Activated T-cell treated with anti-CD3 and anti-CD28 coated beads for 24 hours (primary cell): Measurements from ENCODE around the gene SLC16A4.
"Not testable (repeated sequence)": the region's sequence is repeated elsewhere in the genome, so short reads cannot be mapped to it uniquely, and the experiment has no call there.

Experiments
- DNase-seq: peaks from one replicate; pipeline ENCODE4 v3.0.0-alpha.2; 2020; ENCODE audit warnings: low read depth

SLC16A4 gene

DNA sequence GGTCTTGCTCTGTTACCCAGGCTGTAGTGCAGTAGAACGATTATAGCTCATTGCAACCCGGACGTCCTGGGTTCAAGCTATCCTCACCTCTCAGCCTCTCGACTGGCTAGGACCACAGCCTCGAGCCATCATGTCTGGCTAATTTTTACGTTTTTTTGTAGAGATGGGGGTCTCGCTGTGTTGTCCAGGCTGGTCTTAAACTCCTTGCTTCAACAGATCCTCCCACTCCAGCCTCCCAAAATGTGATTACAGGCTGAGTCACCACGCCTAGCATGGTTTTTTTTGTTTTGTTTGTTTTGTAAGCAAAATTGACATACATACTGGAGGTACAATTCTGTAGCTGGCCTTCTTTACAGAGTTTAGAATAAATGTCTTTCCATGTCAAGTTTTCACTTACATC is 17.7 kb upstream of the SLC16A4 start:
- no peak for DNase-seq

DNA sequence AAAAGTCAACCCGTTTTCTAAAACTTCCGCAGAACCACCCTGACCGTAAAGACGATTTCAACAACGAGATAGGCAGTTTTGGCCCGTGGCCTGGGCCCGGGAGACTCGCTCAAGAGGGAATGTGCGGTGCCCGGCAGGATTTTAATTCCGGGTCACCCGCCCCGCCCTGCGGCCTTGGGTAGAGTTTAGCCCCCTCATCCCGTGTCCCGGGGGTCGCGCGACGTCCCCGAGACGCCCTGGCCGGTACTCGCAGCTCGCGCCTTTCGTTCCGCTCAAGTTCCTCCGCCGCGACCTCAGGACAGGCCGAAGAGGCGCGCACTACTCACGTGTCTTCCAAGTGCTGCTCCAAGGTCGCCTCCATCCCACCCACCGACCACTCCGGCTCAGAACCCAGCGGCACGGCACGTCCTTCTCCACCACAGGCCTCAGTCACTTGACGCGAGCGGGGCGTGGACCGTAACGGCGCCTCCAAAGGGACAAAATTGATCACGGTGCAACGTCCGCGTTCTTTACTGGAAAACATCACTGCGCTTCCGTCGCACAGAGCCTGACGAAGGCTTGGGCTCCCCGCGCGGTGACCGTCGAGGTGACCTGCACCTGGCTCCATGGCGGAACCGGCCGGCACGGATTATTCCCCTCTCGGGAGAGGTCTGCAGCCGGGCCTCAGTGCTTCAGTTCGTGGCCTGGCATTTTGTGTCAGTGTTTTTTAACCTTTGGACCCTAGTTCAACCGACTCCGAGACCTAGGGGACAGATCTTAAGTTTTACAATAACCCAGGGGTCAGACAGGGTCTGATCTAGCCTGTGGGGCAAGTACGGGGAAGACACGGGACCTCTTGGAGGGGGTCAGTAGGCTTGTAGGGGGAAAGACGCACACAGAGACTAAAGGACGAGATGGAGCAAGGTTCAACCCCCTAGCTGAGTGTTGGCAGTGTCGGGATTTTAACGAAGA is 16.7 kb upstream of the SLC16A4 start, which contains the start of gene LAMTOR5:
TSS of gene LAMTOR5 (minus strand) at position 435 of the 951 bp plus-strand sequence. CDS start at position 361, 74 bp downstream.
- peak; percentile 93 for DNase-seq

GRCh38 chr1:110406407-110406806 is 15.6 kb upstream of the SLC16A4 start:
- not testable (repeated sequence) for DNase-seq

- DNase-seq: no peak
Measured at GRCh38 chr1:110404401-110404800, 13.6 kb upstream of the SLC16A4 start.

- no peak for DNase-seq
Measured at GRCh38 chr1:110403805-110404204, 13.0 kb upstream of the SLC16A4 start.

DNA sequence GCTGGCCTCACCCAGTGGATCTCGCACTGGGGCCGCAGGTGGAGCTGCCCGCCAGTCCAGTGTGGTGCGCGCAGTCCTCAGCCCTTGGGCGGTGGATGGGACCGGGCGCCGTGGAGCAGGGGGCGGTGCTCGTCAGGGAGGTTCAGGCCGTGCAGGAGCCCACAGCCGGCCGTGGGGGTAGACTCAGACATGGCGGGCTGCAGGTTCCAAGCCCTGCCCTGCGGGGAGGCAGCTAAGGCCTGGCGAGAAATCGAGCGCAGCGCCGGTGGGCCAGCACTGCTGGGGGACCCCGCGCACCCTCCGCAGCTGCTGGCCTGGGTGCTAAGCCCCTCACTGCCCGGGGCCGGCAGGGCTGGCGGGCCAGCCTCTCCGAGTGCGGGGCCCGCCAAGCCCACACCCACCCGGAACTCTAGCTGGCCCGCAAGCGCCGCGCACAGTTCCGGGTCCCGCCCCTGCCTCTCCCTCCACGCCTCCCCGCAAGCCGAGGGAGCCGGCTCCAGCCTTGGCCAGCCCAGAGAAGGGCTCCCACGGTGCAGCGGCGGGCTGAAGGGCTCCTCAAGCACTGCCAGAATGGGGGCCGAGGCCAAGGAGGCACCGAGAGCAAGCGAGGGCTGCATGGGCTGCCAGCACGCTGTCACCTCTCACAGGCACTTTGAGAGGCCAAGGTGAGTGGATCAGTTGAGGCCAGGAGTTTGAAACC is 5.6 kb upstream of the SLC16A4 start:
- DNase-seq: not testable (repeated sequence)

DNA sequence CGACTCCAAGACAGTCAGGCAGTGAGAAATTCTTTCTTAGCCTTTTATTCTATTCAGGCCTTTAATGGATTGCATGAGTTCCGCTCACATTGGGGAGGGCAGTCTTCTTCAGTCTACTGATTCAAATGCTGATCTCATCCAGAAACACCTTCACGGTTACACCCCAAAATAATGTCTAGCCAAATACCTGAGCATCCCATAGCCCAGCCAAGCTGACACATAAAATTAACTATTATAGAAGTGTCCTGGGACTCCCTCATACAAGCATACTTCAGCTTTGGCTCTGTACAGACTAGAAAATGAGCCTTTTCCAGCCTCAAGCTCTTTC is 3.6 kb upstream of the SLC16A4 start:
- no peak for DNase-seq

GRCh38 chr1:110393691-110394492 is 3.1 kb upstream of the SLC16A4 start:
- no peak for DNase-seq

DNA sequence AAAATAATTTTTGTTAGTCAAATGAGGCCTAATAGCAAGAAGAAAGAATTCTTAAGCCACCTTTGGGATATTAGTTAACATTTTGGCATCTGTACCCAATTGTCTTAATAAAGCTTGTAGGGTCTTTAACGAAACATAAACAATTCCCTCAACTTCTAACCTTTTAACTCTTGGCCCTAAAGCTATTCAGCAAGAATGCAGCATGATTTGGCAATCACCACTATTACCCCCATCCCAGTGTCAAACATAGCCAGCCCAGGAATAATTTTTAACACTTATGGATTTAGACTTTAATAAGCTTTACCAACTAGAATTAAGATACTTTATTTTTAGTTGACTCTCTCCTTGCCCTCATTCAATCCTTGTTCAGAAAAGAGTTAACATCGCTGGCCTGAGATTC is 2.5 kb upstream of the SLC16A4 start:
- no peak for DNase-seq

DNA sequence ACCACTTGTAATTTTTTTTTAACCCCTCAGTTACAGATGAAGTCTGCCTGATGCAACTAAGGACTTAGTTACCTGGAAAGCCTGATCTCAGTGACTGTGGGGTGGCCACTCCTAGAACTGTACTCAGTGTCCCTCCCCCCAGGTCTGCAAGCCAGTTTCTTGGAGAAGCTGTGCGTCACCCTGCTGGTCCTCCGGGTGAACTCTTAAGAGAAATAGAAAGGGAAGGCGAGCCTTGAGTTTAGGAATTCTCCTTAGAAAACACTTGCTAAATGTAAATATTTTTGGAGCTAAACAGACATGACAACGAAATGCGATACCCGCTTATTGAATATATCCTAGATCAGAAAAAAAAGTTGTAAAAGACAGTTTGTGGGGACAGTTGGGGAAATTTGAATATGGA is 730 bp downstream of the SLC16A4 start:
- no peak for DNase-seq

GRCh38 chr1:110387048-110387754 is 3.6 kb downstream of the SLC16A4 start:
- no peak for DNase-seq

GRCh38 chr1:110385369-110385768 is 5.5 kb downstream of the SLC16A4 start:
- DNase-seq: no peak

- DNase-seq: no peak
Measured at GRCh38 chr1:110384581-110385321, 6.1 kb downstream of the SLC16A4 start.

GRCh38 chr1:110383251-110383990 is 7.4 kb downstream of the SLC16A4 start:
- DNase-seq: no peak

- no peak for DNase-seq
Measured at GRCh38 chr1:110380672-110381283, 10.0 kb downstream of the SLC16A4 start.

- DNase-seq: no peak
Measured at GRCh38 chr1:110375490-110375889, 15.3 kb downstream of the SLC16A4 start.

DNA sequence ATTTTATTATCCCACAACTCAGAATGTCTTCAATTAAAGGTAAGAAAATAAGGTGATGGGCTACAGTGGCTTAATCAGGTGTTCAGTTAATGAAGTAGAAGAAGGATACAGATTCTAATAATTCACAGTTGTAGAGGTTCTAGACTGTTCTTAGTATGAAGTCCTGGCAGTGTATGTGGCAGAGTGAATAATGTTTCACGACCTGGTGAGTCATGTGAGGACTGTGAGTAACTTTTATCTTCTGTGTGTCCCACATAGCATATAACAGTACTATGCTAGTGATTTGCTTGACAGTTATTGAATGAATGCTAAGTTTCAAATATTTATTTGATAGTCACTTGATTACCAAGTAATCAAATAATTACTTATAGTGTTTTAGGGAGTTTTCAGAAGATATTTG is 20.0 kb downstream of the SLC16A4 start:
- DNase-seq: no peak

DNA sequence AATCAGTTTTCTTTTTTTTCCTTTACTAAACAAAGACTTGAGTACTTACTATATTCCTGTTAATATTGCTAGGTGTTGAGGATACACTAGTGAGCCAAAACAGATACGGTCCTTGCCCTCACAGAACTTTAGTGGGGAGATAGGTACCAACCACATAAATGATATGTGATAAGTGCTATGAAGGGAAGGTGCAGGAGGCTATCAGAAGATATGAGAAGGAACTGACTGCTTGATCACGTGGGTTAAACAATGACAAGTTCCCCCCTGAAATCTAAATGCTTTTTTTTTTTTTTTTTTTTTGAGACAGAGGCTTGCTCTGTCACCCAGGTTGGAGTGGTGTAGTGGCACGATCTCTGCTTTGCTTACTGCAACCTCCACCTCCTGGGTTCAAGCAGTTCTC is 26.6 kb downstream of the SLC16A4 start:
- DNase-seq: no peak

DNA sequence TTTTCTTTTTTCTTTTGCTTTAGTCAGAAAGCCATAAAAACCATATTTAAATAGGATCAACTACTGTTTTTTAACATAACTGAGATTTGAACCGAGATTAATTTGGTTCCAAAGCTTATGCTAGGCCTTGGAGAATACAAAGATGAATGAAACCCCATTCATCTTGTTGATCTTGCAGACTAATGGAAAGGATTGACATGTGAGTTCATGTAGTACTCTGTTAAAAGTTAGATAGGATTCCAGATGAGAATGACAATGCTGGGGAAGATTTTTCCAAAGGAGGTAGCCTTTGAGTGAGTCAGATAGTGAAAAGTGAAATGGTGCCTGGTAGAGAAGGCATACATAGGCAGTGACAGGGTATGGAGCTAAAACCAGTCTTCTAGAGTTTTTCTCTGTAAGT is 29.0 kb downstream of the SLC16A4 start:
- no peak for DNase-seq

GRCh38 chr1:110360431-110360830 is 30.4 kb downstream of the SLC16A4 start:
- DNase-seq: no peak
